Tibial artery (tissue), 4 donors: ENCODE measurements around the gene SMTN.

Source experiments
- DNase-seq, 2 donors: peaks; one replicate each; pipeline ENCODE4 v3.0.0-alpha.2; 2019
- H3K27ac ChIP-seq, 2 donors: fragments of 200-600 bp; sonication (generic) in 1 of 2; 1 replicate in 1 of 2; 2 replicates in 1 of 2; pipeline ENCODE4 v1.5.1; 2018 to 2019; ENCODE audit warnings: mild to moderate bottlenecking in 1 of 2
- H3K27me3 ChIP-seq, 2 donors: fragments of 200-600 bp; sonication (generic) in 1 of 2; one replicate each; pipeline versions ENCODE4 v1.5.1 to v1.6.0; 2016 to 2019
- H3K36me3 ChIP-seq, 3 donors: fragments of 200-600 bp; sonication (generic) in 2 of 3; one replicate each; pipeline ENCODE4 v1.5.1; 2016 to 2019; ENCODE audit warnings: mild to moderate bottlenecking in 2 of 3
- H3K4me1 ChIP-seq, 4 donors: fragments of 200-600 bp; sonication (generic) in 2 of 4; 1 replicate in 3 of 4; 2 replicates in 1 of 4; pipeline ENCODE4 v1.5.1; 2016 to 2019
- H3K4me3 ChIP-seq, 2 donors: fragments of 200-600 bp; sonication (generic) in 1 of 2; 1 replicate in 1 of 2; 2 replicates in 1 of 2; pipeline ENCODE4 v1.5.1; 2018 to 2019; ENCODE audit warnings: mild to moderate bottlenecking in 2 of 2
- H3K9me3 ChIP-seq, 3 donors: fragments of 200-600 bp; sonication (generic) in 1 of 3; one replicate each; pipeline ENCODE4 v1.5.1; 2016 to 2019
- CTCF ChIP-seq, 2 experiments: fragments of 200-600 bp in 1 of 2; fragments of 450-650 bp in 1 of 2; IDR thresholded peaks; one replicate each; pipeline ENCODE4 v1.5.1; 2017 to 2019; ENCODE audit warnings: antibody characterized with exemption in 2 of 2, mild to moderate bottlenecking in 1 of 2, moderate library complexity in 1 of 2
- intact Hi-C: fragments of 100-400 bp; cut with DNase I; formaldehyde crosslinking; loops from one replicate; pipeline ENCODE4 v1.15.0; 2023; ENCODE audit warnings: low total_unique reads

Gene SMTN

GRCh38 chr22:31143537-31143936 lies 62.4 kb downstream of the SMTN start:
- Histone ChIP-seq H3K4me1 (peaks cover 0 to 30% (median 16%) of the 10 kb centered on the region in 4 donors), H3K4me3 (no peak overlapping the region), H3K36me3 (no peaks in the 10 kb centered on the region), H3K9me3 (no peaks in the 10 kb centered on the region), H3K27me3 (peaks cover 0 to 4% of the 10 kb centered on the region in 2 donors), H3K27ac (peak overlapping the region; percentile 26 to 38)
- no peak for TF ChIP-seq CTCF (IDR thresholded peaks at IDR 0.05)
- intact Hi-C loops: loop anchor here (10.0 kb wide), 1 partner anchor 379 kb away; no protein-coding TSS in a partner anchor
- peak in 1 of 2 donors; percentile 32 for DNase-seq

GRCh38 chr22:31144223-31144622 lies 63.1 kb downstream of the SMTN start:
- Histone ChIP-seq H3K27ac (no peak overlapping the region), H3K4me1 (peaks cover 0 to 37% (median 23%) of the 10 kb centered on the region in 4 donors), H3K9me3 (no peaks in the 10 kb centered on the region), H3K4me3 (no peak overlapping the region), H3K36me3 (no peaks in the 10 kb centered on the region), H3K27me3 (peaks cover 0 to 2% of the 10 kb centered on the region in 2 donors)
- intact Hi-C loops: loop anchor here (10.0 kb wide), 1 partner anchor 379 kb away; no protein-coding TSS in a partner anchor
- no peak for TF ChIP-seq CTCF (IDR thresholded peaks at IDR 0.05)
- DNase-seq: no peak

- TF ChIP-seq CTCF (IDR thresholded peaks at IDR 0.05): no peak
- DNase-seq: peak; percentile 41 to 42
- H3K4me3 ChIP-seq: no peak overlapping the region
- no peaks in the 10 kb centered on the region for H3K27me3 ChIP-seq
- intact Hi-C loops: loop anchor here (5.0 to 10.0 kb wide), 2 partner anchors 36 to 384 kb away; no protein-coding TSS in a partner anchor
- H3K36me3 ChIP-seq: no peaks in the 10 kb centered on the region
- no peaks in the 10 kb centered on the region for H3K9me3 ChIP-seq
- peaks cover 0 to 25% (median 14%) of the 10 kb centered on the region in 4 donors for H3K4me1 ChIP-seq
- peak overlapping the region; percentile 62 to 74 for H3K27ac ChIP-seq
Observed at GRCh38 chr22:31148488-31148887, 67.4 kb downstream of the SMTN start.

GRCh38 chr22:31148953-31149627 lies 68.0 kb downstream of the SMTN start:
- Histone ChIP-seq H3K9me3 (no peaks in the 10 kb centered on the region), H3K4me1 (peaks cover 0 to 31% (median 16%) of the 10 kb centered on the region in 4 donors), H3K27me3 (no peaks in the 10 kb centered on the region), H3K4me3 (no peak overlapping the region), H3K36me3 (no peaks in the 10 kb centered on the region), H3K27ac (peak overlapping the region; percentile 62 to 74)
- TF ChIP-seq CTCF (IDR thresholded peaks at IDR 0.05): peak; percentile 91 to 95
- intact Hi-C loops: loop anchor here (5.0 to 10.0 kb wide), 2 partner anchors 37 to 384 kb away; no protein-coding TSS in a partner anchor
- peak; percentile 61 to 82 for DNase-seq

GRCh38 chr22:31150615-31151014 lies 69.5 kb downstream of the SMTN start:
- Histone ChIP-seq H3K27ac (no peak overlapping the region), H3K4me3 (no peak overlapping the region), H3K4me1 (peaks cover 0 to 46% (median 27%) of the 10 kb centered on the region in 4 donors), H3K9me3 (no peaks in the 10 kb centered on the region), H3K36me3 (no peaks in the 10 kb centered on the region), H3K27me3 (no peaks in the 10 kb centered on the region)
- no peak for DNase-seq
- intact Hi-C loops: loop anchor here (10.0 kb wide), 1 partner anchor 206 kb away; no protein-coding TSS in a partner anchor
- TF ChIP-seq CTCF (IDR thresholded peaks at IDR 0.05): no peak
